PC-3 (cell line): ENCODE measurements around the gene SLC22A17. TPM values are rescaled to one million over a fixed set of nuclear protein-coding genes. Genes with fewer than 3 reads are reported as not detected.
"Not testable (repeated sequence)": the region's sequence is repeated elsewhere in the genome, so short reads cannot be mapped to it uniquely, and the experiment has no call there.

Source experiments
- ATAC-seq: fragments of 200-7000 bp; cut with Tn5 transposase; 2 replicates; pipeline ENCODE4 v1.9.1; 2020; ENCODE audit warnings: mild to moderate bottlenecking, moderate library complexity
- BruUV-seq: library from RNA; stranded (reverse); fragments of 400-500 nt; replicated peaks from 2 replicates; lab custom pipeline; 2021; lab: Mats Ljungman, UMichigan
- CTCF ChIA-PET: fragments of 300-600 bp; sonication (Branson Sonifier 250); formaldehyde crosslinking; loops from one replicate; lab custom pipeline; 2022; ENCODE audit warnings: antibody characterized with exemption; lab: Charles Lee
- POLR2A ChIA-PET: fragments of 300-600 bp; sonication (Branson Sonifier 250); formaldehyde crosslinking; loops from one replicate; lab custom pipeline; 2022; ENCODE audit warnings: antibody characterized with exemption; ENCODE audit not compliant: unreplicated experiment; lab: Charles Lee
- DNase-seq: peaks from one replicate; pipeline ENCODE4 v3.0.0-alpha.2; 2015
- H2AFZ ChIP-seq: fragments of 300-600 bp; sonication (generic); 2 replicates; pipeline ENCODE4 v1.6.0; 2016; ENCODE audit warnings: antibody characterized with exemption, low read length
- H3F3A ChIP-seq: fragments of 300-600 bp; sonication (generic); one replicate; pipeline ENCODE4 v1.6.0; 2017; ENCODE audit warnings: antibody characterized with exemption, low read length, control low read depth, mild to moderate bottlenecking; ENCODE audit not compliant: unreplicated experiment
- H3K27ac ChIP-seq: fragments of 300-600 bp; sonication (generic); 2 replicates; pipeline ENCODE4 v1.5.1; 2016; ENCODE audit warnings: mild to moderate bottlenecking, low read length
- H3K27me3 ChIP-seq: fragments of 300-600 bp; sonication (generic); 2 replicates; pipeline ENCODE4 v1.6.1; 2016; ENCODE audit warnings: low read length, mixed read lengths
- H3K36me3 ChIP-seq: fragments of 300-600 bp; sonication (generic); 2 replicates; pipeline ENCODE4 v1.6.1; 2016; ENCODE audit warnings: low read depth, mixed run types, low read length, mixed read lengths
- H3K4me1 ChIP-seq: fragments of 300-600 bp; sonication (generic); 2 replicates; pipeline ENCODE4 v1.5.1; 2016; ENCODE audit warnings: low read length; ENCODE audit not compliant: insufficient read depth
- H3K4me2 ChIP-seq: fragments of 300-600 bp; sonication (generic); 2 replicates; pipeline ENCODE4 v1.6.0; 2016; ENCODE audit warnings: low read length
- H3K4me3 ChIP-seq: fragments of 300-600 bp; sonication (generic); 2 replicates; pipeline ENCODE4 v1.5.1; 2016; ENCODE audit warnings: mild to moderate bottlenecking, low read length, mixed read lengths
- H3K79me2 ChIP-seq: fragments of 300-600 bp; sonication (generic); 2 replicates; pipeline ENCODE4 v1.6.1; 2017; ENCODE audit warnings: low read length, mixed read lengths
- H3K9ac ChIP-seq: fragments of 300-600 bp; sonication (generic); 2 replicates; pipeline ENCODE4 v1.6.0; 2016; ENCODE audit warnings: mild to moderate bottlenecking, low read length
- H3K9me2 ChIP-seq: fragments of 300-600 bp; sonication (generic); replicated peaks from 2 replicates; pipeline ENCODE4 v1.6.1; 2016; ENCODE audit warnings: mixed run types, low read length, mixed read lengths
- H3K9me3 ChIP-seq: fragments of 300-600 bp; sonication (generic); 2 replicates; pipeline ENCODE4 v1.6.1; 2016; ENCODE audit warnings: low read length, mixed read lengths
- H4K20me1 ChIP-seq: fragments of 300-600 bp; sonication (generic); 2 replicates; pipeline ENCODE4 v1.6.1; 2016; ENCODE audit warnings: low read length, mixed read lengths
- CTCF ChIP-seq: fragments of 300-600 bp; sonication (generic); conservative IDR thresholded peaks from 2 replicates; pipeline ENCODE4 v1.5.1; 2017; ENCODE audit warnings: antibody characterized with exemption, low read depth, mild to moderate bottlenecking, low read length
- EZH2 ChIP-seq: fragments of 300-600 bp; sonication (generic); IDR thresholded peaks from one replicate; pipeline ENCODE4 v1.6.1; 2017; ENCODE audit warnings: antibody characterized with exemption, mild to moderate bottlenecking, low read length; ENCODE audit not compliant: unreplicated experiment
- EZH2phosphoT487 ChIP-seq: fragments of 300-600 bp; sonication (generic); IDR thresholded peaks from 2 replicates; pipeline ENCODE4 v1.6.1; 2018; ENCODE audit warnings: mild to moderate bottlenecking, antibody characterized with exemption, low read length, borderline replicate concordance
- intact Hi-C: fragments of 100-400 bp; cut with micrococcal nuclease; formaldehyde crosslinking; loops from 2 replicates; pipeline ENCODE4 v1.9.0; 2023
- total RNA-seq: library from RNA; depleted of rRNA; stranded (reverse); fragments of >200 nt; gene quantifications from 2 replicates; pipeline ENCODE4 v1.2.3, GENCODE V29; 2014

The SLC22A17 gene
- total RNA-seq, 1 experiment from 2014 or later = 12.0 TPM

- DNase-seq (no peak), ATAC-seq (no peak)
- intact Hi-C loops = no loop called here
- Histone ChIP-seq H3K4me1 (no peaks in the 10 kb centered on the region), H3K9me2 (no peaks in the 10 kb centered on the region), H2AFZ (no peak overlapping the region), H3K9ac (no peak overlapping the region), H3K27ac (no peak overlapping the region), H3K27me3 (peaks cover 68% of the 10 kb centered on the region), H3K79me2 (no peaks in the 10 kb centered on the region), H3K4me3 (no peak overlapping the region), H3K9me3 (no peaks in the 10 kb centered on the region), H4K20me1 (no peaks in the 10 kb centered on the region), H3F3A (no peaks in the 10 kb centered on the region), H3K4me2 (no peak overlapping the region), H3K36me3 (no peaks in the 10 kb centered on the region)
- BruUV-seq = no TSS peak
- ChIA-PET POLR2A (no interaction called here), CTCF (interaction anchor here (1.0 kb wide), 1 partner anchor 61 kb away, joined by 8 read pairs; no protein-coding TSS in a partner anchor)
- no peak for TF ChIP-seq EZH2
- TF ChIP-seq EZH2phosphoT487 = no peak
- TF ChIP-seq CTCF = no peak
Observed at GRCh38 chr14:23386999-23387398, 34.3 kb upstream of the SLC22A17 start.

DNA sequence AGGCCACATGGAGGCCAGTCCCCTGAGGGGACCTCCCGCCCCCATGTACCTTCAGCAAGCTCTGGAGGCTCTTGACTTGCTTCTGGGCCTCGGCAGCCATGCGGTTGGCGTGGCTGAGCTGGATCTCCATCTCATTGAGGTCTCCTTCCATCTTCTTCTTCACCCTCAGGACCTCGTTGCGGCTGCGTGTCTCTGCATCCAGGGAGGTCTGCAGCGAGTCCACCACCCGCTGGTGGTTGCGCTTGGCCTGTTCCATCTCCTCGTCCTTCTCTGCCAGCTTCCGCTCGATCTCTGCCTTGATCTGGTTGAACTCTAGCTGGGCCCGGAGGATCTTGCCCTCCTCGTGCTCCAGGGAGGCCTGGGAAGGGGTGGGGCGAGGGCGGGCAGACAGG is 33.6 kb upstream of the SLC22A17 start:
- H3K27me3 ChIP-seq = peaks cover 61% of the 10 kb centered on the region
- H3K9me2 ChIP-seq, H3K9me3 ChIP-seq, H3K4me2 ChIP-seq, DNase-seq, intact Hi-C loops, H4K20me1 ChIP-seq, H3K79me2 ChIP-seq, ATAC-seq, H3K4me3 ChIP-seq, H3K9ac ChIP-seq, H2AFZ ChIP-seq, BruUV-seq, H3K27ac ChIP-seq, H3K36me3 ChIP-seq, H3K4me1 ChIP-seq, POLR2A ChIA-PET, H3F3A ChIP-seq: not testable (repeated sequence)
- CTCF ChIA-PET = interaction anchor here (1.0 kb wide), 1 partner anchor 60 kb away, joined by 8 read pairs; no protein-coding TSS in a partner anchor

DNA sequence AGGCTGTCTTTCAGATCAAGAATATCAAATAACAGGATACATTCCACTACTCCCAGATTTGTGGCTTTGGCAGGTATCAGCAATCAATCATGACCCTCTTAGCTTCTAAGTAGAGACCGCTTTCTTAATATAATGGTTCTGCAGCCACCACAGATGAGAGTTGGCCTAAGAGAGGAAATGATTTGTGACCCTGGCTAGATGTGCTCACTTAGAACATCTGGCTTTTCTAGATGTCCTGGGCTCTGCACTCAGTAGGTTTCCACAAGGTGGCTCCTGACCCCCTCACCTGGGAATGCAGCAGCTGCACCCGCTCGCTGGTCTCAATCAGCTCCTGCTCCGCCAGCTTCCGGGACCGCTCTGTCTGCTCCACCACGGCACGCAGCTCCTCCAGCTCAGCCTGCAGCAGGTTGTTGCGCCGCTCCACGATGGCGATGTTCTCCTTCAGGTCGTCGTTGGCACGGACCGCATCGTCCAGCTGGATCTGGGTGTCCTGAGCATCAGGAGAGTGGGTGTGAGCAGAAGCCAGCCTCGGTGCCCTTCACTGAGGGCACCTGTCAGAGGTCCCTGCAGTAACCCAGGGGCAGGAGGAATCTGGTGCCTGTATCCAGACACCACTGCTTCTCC is 33.1 kb upstream of the SLC22A17 start:
- no peak overlapping the region for H3K4me3 ChIP-seq
- H3K36me3 ChIP-seq = no peaks in the 10 kb centered on the region
- H3K4me1 ChIP-seq = no peaks in the 10 kb centered on the region
- ChIA-PET POLR2A (no interaction called here), CTCF (no interaction called here)
- no TSS peak for BruUV-seq
- H3K9me2 ChIP-seq = no peaks in the 10 kb centered on the region
- no peak overlapping the region for H3K9ac ChIP-seq
- no peak overlapping the region for H3K27ac ChIP-seq
- intact Hi-C loops = no loop called here
- no peaks in the 10 kb centered on the region for H4K20me1 ChIP-seq
- H2AFZ ChIP-seq = no peak overlapping the region
- DNase-seq (no peak), ATAC-seq (no peak)
- no peaks in the 10 kb centered on the region for H3K9me3 ChIP-seq
- H3K27me3 ChIP-seq = peaks cover 58% of the 10 kb centered on the region
- H3K4me2 ChIP-seq = no peak overlapping the region
- no peaks in the 10 kb centered on the region for H3F3A ChIP-seq
- no peaks in the 10 kb centered on the region for H3K79me2 ChIP-seq
- TF ChIP-seq CTCF (no peak), EZH2 (no peak), EZH2phosphoT487 (no peak)
